ENCODE data around the gene BLOC1S1. TPM values are rescaled to one million over a fixed set of nuclear protein-coding genes. Genes with fewer than 3 reads are reported as not detected.

The BLOC1S1 gene
- total RNA-seq, 1 donor, result 59.4 TPM

- Histone ChIP-seq H3K27ac (ENCODE audit: low read depth, low read length) (no peak overlapping the region), H3K9me3 (ENCODE audit: low read depth, low read length) (no peaks in the 10 kb centered on the region), H3K36me3 (ENCODE audit: insufficient read depth, low read length) (peaks cover 38% of the 10 kb centered on the region), H3K79me2 (ENCODE audit: insufficient read depth, low read length) (peaks cover 19% of the 10 kb centered on the region), H3K4me3 (ENCODE audit: insufficient read depth, low read length) (no peak overlapping the region), H3K4me2 (ENCODE audit: insufficient read depth, low read length) (no peak overlapping the region), H2AFZ (ENCODE audit: low read length) (no peak overlapping the region), H4K20me1 (ENCODE audit: insufficient read depth, low read length) (peaks cover 2% of the 10 kb centered on the region), H3K4me1 (ENCODE audit: insufficient read depth, low read length) (no peaks in the 10 kb centered on the region), H3K27me3 (ENCODE audit: insufficient read depth, low read length) (no peaks in the 10 kb centered on the region)
- no peak for DNase-seq (ENCODE audit: insufficient read length, low spot score, missing footprints)
- no peak for TF ChIP-seq CTCF (IDR thresholded peaks at IDR 0.05; ENCODE audit: extremely low read depth, low read depth, low read length)
Observed at GRCh38 chr12:55765736-55766290, 50.0 kb downstream of the BLOC1S1 start.

- H4K20me1 ChIP-seq (ENCODE audit: insufficient read depth, low read length), result peaks cover 5% of the 10 kb centered on the region
- H3K36me3 ChIP-seq (ENCODE audit: insufficient read depth, low read length), result peaks cover 42% of the 10 kb centered on the region
- no peaks in the 10 kb centered on the region for H3K9me3 ChIP-seq (ENCODE audit: low read depth, low read length)
- H3K4me1 ChIP-seq (ENCODE audit: insufficient read depth, low read length), result no peaks in the 10 kb centered on the region
- H3K4me2 ChIP-seq (ENCODE audit: insufficient read depth, low read length), result no peak overlapping the region
- H3K4me3 ChIP-seq (ENCODE audit: insufficient read depth, low read length), result no peak overlapping the region
- H2AFZ ChIP-seq (ENCODE audit: low read length), result no peak overlapping the region
- DNase-seq (ENCODE audit: insufficient read length, low spot score, missing footprints), result no peak
- TF ChIP-seq CTCF (IDR thresholded peaks at IDR 0.05; ENCODE audit: extremely low read depth, low read depth, low read length), result no peak
- peaks cover 28% of the 10 kb centered on the region for H3K79me2 ChIP-seq (ENCODE audit: insufficient read depth, low read length)
- H3K27me3 ChIP-seq (ENCODE audit: insufficient read depth, low read length), result no peaks in the 10 kb centered on the region
- H3K27ac ChIP-seq (ENCODE audit: low read depth, low read length), result no peak overlapping the region
Observed at GRCh38 chr12:55767156-55767555, 51.3 kb downstream of the BLOC1S1 start.

Small RNAs within 50 kb of the gene (small RNA-seq; reads per million reads assigned to genes)
- gene AC009779.1, result not detected
- not detected for gene RF00017

Other genes with a start within 250 kb of the BLOC1S1 start
- gene OR6C70, start 245.9 kb upstream of the BLOC1S1 start, total RNA-seq, result not detected in 2 replicates
- not detected in 2 replicates for gene OR6C68, start 223.7 kb upstream of the BLOC1S1 start, total RNA-seq
- not detected in 2 replicates for gene OR6C4, start 166.4 kb upstream of the BLOC1S1 start, total RNA-seq
- not detected in 2 replicates for gene OR2AP1, start 143.6 kb upstream of the BLOC1S1 start, total RNA-seq
- gene OR10P1, start 79.2 kb upstream of the BLOC1S1 start, total RNA-seq, result not detected in 2 replicates
- 22.4 and 24.8 TPM in 2 replicates for gene ITGA7, start 8.1 kb upstream of the BLOC1S1 start, total RNA-seq
- 27.7 and 32.2 TPM in 2 replicates for gene RDH5, start 4.3 kb downstream of the BLOC1S1 start, total RNA-seq
- 3,072 and 3,128 TPM in 2 replicates for gene CD63, start 13.0 kb downstream of the BLOC1S1 start, total RNA-seq
- gene GDF11, start 27.1 kb downstream of the BLOC1S1 start, total RNA-seq, result 4.1 and 4.3 TPM in 2 replicates
- 53.6 and 56.6 TPM in 2 replicates for gene SARNP, start 101.7 kb downstream of the BLOC1S1 start, total RNA-seq
- 9.4 and 10.1 TPM in 2 replicates for gene ORMDL2, start 102.0 kb downstream of the BLOC1S1 start, total RNA-seq
- gene DNAJC14, start 113.5 kb downstream of the BLOC1S1 start, total RNA-seq, result 40.1 and 41.6 TPM in 2 replicates
- 13.0 and 14.7 TPM in 2 replicates for gene MMP19, start 126.9 kb downstream of the BLOC1S1 start, total RNA-seq
- 25.0 and 31.5 TPM in 2 replicates for gene PYM1, start 211.8 kb downstream of the BLOC1S1 start, total RNA-seq
- gene DGKA, start 215.1 kb downstream of the BLOC1S1 start, total RNA-seq, result 32.6 and 36.5 TPM in 2 replicates
- gene PMEL, start 250.0 kb downstream of the BLOC1S1 start, total RNA-seq, result 0.59 and 0.72 TPM in 2 replicates

All from osteoblast (primary cell).